Measurements from ENCODE around the gene SH2D6.
"Not testable (repeated sequence)": the region's sequence is repeated elsewhere in the genome, so short reads cannot be mapped to it uniquely, and the experiment has no call there.

SH2D6 gene

GRCh38 chr2:85398426-85399182 is 19.9 kb upstream of the SH2D6 start:
- no peak for DNase-seq

GRCh38 chr2:85399183-85399455 is 19.4 kb upstream of the SH2D6 start:
- DNase-seq = no peak

- no peak for DNase-seq
These were observed 18.5 kb upstream of the SH2D6 start for GRCh38 chr2:85400023-85400422.

DNA sequence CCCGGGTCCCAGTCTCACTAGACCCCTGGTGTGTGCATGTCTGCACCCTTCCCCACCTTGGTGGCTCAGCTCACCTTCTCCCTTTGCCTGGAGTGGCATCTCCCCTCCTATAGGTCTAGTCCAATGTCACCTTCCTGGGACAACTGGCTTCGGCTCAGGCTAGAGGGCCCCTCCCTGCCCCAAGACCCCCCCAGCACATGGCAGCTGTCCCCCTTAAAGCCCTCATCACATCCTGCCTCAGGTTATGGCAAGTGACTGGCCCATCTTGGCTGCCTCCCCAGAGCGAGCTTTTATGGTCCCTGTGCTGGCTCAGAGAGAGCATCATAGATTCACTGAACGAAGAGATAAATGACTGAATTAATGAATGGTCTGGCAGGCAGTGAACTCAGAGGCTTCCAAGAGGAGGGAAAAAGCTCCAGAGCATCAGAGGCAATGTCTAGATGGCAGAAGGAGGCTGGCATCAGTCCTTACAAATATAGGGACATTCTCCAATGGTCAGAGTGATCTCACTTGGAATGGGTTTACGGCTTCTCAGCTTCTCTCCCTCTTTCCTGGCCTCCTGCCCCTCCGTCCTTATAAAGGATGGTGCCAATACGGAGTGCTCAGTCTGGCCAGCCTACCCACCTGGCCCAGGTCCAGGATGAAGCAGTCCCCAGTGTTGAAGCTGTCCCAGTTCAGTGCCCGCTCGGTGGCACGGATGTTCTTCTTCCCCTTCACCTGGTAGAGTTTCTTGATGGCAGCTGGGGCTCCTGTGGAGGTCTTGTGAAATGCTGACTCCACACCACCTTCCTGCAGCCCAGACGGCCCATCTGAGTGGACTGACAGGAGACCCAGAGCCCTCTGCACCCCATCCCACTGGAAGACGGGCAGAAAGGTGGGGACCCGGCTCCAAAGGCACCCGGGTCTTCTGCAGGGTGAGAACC is 17.7 kb upstream of the SH2D6 start:
- no peak for DNase-seq

DNA sequence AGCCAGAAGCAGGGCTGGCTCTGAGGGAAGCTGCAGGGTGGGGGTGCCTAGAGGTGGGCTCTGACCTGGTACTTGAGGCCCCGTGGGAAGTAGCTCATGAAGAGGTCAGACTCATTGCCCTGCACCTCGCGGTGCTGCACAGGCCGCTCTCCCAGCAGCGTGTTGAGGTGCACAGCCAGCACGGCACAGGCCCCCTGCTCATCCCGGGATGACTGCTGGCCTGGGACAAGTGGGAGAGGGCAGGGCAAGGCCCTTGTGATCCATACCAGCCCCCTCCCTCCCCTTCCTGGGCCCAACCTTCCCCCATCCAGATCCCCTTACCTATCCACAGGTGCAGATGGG is 17.1 kb upstream of the SH2D6 start:
- no peak for DNase-seq

DNA sequence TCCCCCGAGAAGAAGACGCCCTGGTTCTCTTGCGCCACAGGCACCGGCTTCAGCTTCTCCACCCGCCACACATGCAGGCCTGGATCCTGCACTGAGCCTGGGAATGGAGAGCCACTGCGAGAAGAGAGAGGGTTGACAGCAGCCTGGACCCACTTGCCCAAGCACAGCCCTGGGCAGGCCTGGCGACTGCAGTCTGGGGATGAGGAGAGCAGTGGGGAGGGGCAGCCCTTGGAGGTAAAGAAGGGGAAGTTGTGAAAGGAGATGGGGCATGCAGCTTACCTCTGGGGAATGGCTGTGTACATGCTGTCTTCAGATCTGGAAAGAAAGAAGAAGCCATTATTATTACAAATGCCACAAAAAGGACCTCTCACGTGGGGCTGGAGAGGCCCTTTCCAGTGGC is 16.7 kb upstream of the SH2D6 start:
- no peak for DNase-seq

- DNase-seq = no peak
These were observed 13.1 kb upstream of the SH2D6 start for GRCh38 chr2:85405201-85406059.

GRCh38 chr2:85409845-85410583 is 8.5 kb upstream of the SH2D6 start, which contains the start of gene CAPG:
TSS of gene CAPG (minus strand) at chr2:85410366. CDS start at chr2:85402145, 8,221 bp downstream.
- no peak for DNase-seq

DNA sequence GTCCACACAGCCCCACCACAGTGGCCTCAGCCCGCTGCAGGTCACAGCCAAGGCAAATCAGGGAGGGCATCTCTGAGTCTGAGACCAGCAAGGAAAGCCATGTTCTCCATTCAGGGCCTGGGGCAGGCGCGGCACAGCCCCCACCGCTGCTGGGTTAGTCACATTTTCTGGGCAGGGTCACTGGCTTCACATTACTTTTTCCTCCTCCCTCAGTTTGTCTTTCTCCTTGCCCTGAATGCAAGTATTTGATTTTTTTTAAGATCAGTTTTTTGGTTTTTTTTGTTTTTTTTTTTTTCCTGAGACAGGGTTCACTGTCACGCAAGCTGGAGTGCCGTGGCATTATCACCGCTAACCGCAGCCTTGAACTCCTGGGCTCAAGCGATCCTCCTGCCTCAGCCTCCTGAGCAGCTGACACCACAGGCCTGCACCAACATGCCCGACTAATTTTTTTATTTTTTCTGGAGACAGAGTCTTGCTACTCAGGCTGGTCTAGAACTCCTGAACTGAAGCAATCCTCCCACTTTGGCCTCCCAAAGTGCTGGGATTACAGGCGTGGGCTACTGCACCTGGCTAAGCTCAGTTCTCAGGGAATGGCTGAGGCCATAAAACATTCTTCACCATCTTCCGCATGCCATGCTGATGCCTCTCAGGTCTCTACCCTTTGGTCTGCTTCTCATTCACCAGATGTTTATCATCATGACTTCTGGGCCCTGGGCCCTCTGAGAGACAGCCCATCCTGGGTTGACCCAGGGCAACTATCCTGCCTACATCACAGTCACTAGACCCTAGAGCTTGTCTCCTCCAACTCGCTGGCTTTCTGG is 7.7 kb upstream of the SH2D6 start:
- DNase-seq = no peak

GRCh38 chr2:85411405-85411748 is 7.1 kb upstream of the SH2D6 start:
- DNase-seq = no peak

- DNase-seq = no peak
These were observed 4.7 kb upstream of the SH2D6 start for GRCh38 chr2:85413592-85414420.

DNA sequence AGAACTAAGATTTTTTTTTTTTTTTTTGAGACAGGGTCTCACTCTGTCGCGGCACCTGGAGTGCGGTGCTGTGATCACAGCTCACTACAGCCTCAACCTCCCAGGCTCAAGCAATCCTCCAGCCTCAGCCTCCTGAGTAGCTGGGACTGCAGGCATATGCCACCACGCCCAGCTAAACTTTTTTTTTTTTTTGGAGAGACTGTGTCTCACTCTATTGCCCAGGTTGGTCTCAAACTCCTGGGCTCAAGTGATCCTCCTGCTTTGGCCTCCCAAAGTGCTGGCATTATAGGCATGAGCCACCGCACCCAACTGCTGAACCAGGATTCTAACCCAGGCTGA is 4.1 kb upstream of the SH2D6 start:
- not testable (repeated sequence) for DNase-seq

- no peak for DNase-seq
These were observed 3.6 kb upstream of the SH2D6 start for GRCh38 chr2:85414761-85415553.

GRCh38 chr2:85415980-85416650 is 2.4 kb upstream of the SH2D6 start:
- DNase-seq = no peak

GRCh38 chr2:85419009-85419675 is 628 bp downstream of the SH2D6 start:
- DNase-seq = no peak

DNA sequence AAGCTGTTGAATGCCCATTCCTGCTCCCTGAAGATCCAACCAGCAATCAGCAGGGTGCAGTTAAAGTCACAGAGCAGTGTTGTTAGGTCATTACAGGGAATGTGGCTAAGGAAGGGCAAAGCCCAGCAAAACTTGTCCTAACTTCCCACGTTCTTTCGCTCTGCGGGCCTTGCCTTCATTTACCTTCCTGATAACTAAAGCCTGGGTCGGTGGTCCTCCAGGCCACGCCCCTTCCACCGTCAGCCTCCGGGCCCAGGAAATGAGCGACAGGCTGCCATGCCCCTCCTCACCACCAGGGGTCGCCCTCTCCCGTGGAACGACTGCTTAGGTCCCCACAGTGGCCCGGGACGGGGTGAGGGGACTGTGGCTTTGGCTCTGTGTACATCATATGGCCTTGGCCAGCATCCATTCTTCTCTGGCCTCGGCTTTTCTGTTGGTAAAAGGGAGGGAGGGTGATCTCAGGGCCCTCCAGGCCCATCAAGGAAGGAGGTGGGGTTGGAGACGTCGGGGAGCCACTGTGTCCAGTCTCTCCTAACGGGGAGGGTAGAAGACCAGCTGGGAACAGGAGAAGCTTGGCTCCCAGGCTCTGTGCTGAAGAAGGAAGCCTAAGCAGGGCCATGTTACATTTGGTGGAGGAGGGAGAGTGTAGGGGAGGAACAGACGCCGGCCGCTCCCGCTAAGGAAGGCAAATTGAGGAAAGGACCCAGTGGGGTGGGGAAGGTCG is 2.2 kb downstream of the SH2D6 start:
- DNase-seq = peak; percentile 27

DNA sequence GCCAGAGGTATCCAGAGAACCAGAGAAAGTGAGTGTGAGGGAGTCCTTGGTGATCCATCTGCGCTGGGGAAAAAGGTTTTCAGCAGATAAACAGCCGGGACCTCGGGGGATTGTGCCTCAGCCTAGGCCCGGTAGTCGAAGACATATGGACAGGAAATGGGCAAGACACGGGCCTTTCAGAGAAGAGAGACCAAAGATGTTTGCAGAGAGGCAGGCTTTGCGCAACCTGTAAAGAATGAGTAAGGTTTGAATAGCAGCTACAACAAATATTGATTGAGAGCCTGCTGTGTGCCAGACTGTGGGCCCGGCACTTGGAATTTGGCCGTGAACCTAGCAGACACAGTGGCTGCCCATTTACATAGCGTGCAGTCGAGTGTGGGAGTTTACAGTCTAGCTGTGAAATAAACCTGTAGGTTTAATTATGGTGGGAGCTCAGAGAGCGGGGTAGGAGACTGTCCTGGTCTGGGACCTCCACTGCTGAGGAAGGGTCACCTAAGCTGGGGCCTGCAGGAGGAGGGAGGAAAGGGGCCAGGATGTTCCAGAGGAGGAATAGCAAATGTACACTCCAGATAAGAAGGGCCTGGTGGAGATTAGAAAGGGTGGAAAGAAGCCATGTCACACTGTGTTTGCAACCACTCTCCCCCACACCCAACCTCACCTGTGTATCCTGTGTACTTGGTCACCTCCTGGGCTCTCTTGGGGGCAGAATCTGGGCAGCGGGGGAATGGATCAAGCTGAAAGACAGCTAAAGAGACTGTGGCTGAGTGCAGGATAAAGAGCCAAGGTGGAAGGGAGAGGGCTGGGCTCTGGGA is 3.0 kb downstream of the SH2D6 start:
- peak; percentile 52 for DNase-seq
